Cardiac fibroblast (primary cell): ENCODE measurements around the gene CYB5D1.

Source experiments
- DNase-seq, 2 donors: peaks; one replicate each; pipeline versions ENCODE4 v3.0.0 to v3.0.0-alpha.2; 2010; ENCODE audit warnings: low read depth in 2 of 2
- H3K4me3 ChIP-seq, 2 donors: replicated peaks in 1 of 2; 1 replicate in 1 of 2; 2 replicates in 1 of 2; pipeline ENCODE4 v1.5.1; 2011; ENCODE audit warnings: low read depth in 2 of 2, low read length in 2 of 2, mild to moderate bottlenecking in 2 of 2, moderate library complexity in 1 of 2
- CTCF ChIP-seq: IDR thresholded peaks from one replicate; pipeline ENCODE4 v1.5.1; 2011; ENCODE audit warnings: low read depth, mild to moderate bottlenecking, low read length, inconsistent platforms

The CYB5D1 gene

GRCh38 chr17:7841396-7841914 lies 16.3 kb upstream of the CYB5D1 start:
- H3K4me3 ChIP-seq = peak overlapping the region; percentile 74
- no peak for TF ChIP-seq CTCF
- peak; percentile 93 to 94 for DNase-seq

GRCh38 chr17:7841915-7842379 lies 15.9 kb upstream of the CYB5D1 start:
- peak; percentile 90 to 94 for DNase-seq
- no peak for TF ChIP-seq CTCF
- peak overlapping the region; percentile 74 for H3K4me3 ChIP-seq

- peak overlapping the region; percentile 74 for H3K4me3 ChIP-seq
- no peak for TF ChIP-seq CTCF
- DNase-seq = peak; percentile 93 to 97
These were observed 15.2 kb upstream of the CYB5D1 start for GRCh38 chr17:7842380-7843256.

GRCh38 chr17:7843257-7843535 lies 14.6 kb upstream of the CYB5D1 start:
- DNase-seq = no peak
- no peak for TF ChIP-seq CTCF
- peak overlapping the region; percentile 74 for H3K4me3 ChIP-seq

- DNase-seq = peak; percentile 91 to 93
- peak overlapping the region; percentile 74 for H3K4me3 ChIP-seq
- TF ChIP-seq CTCF = no peak
These were observed 14.1 kb upstream of the CYB5D1 start for GRCh38 chr17:7843536-7844291.

GRCh38 chr17:7844292-7845154 lies 13.3 kb upstream of the CYB5D1 start:
- DNase-seq = peak; percentile 97
- H3K4me3 ChIP-seq = peak overlapping the region; percentile 74
- TF ChIP-seq CTCF = no peak
